Colon (tissue), 2 donors: Measurements from ENCODE around the gene TLCD3B.

Source experiments
- FAIRE-seq: peaks from 2 replicates; lab custom pipeline; 2012; peaks lifted over from hg19 to GRCh38; lab: Jason Lieb, UNC
- donor health status: control.
- donor health status: control.

TLCD3B gene

DNA sequence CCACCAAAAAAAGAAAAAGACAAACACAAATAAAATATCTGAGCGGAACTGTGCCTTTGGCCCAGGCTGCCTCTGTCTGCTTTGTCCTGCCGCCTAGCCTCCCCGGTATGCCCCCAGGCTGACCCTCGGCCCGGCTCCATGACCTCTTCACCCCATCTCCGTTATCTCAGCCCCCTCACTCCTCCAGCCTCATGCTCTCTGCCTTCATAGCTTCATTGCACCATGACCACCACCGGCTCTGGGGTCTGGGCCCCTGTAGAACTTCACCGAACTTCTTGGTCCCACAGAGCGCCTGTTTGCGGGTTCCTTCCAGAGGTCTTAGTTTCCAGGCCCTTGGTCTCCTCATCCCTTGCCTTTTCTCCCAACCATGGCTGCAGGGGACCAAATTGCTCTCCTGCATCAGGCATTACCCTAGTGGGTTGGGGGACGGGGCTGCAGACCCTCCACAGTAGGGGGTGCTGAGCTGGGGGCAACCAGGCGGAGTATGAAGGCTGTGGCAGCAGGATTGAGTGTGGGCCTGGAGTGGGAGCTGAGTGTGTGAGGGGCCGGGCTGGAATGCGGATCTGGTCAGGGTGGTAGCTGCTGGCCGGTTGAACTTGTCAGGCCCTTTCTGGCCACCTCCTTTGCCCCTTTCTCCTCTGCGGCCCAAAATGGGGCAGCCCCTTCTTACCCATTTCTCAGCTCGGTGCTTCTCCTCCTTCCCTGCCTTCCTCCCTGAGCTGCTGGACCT lies 42.6 kb downstream of the TLCD3B start:
- no peak for FAIRE-seq

DNA sequence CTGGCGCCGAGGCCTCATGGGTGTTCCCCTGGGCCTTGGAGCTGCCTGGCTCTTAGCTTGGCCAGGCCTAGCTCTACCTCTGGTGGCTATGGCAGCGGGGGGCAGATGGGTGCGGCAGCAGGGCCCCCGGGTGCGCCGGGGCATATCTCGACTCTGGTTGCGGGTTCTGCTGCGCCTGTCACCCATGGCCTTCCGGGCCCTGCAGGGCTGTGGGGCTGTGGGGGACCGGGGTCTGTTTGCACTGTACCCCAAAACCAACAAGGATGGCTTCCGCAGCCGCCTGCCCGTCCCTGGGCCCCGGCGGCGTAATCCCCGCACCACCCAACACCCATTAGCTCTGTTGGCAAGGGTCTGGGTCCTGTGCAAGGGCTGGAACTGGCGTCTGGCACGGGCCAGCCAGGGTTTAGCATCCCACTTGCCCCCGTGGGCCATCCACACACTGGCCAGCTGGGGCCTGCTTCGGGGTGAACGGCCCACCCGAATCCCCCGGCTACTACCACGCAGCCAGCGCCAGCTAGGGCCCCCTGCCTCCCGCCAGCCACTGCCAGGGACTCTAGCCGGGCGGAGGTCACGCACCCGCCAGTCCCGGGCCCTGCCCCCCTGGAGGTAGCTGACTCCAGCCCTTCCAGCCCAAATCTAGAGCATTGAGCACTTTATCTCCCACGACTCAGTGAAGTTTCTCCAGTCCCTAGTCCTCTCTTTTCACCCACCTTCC lies 43.5 kb downstream of the TLCD3B start:
- FAIRE-seq, result no peak

DNA sequence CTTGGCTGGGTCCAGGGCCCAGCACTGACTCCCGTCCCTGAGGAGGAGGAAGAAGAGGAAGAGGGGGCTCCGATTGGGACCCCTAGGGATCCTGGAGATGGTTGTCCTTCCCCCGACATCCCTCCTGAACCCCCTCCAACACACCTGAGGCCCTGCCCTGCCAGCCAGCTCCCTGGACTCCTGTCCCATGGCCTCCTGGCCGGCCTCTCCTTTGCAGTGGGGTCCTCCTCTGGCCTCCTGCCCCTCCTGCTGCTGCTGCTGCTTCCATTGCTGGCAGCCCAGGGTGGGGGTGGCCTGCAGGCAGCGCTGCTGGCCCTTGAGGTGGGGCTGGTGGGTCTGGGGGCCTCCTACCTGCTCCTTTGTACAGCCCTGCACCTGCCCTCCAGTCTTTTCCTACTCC lies 44.1 kb downstream of the TLCD3B start:
- no peak for FAIRE-seq

DNA sequence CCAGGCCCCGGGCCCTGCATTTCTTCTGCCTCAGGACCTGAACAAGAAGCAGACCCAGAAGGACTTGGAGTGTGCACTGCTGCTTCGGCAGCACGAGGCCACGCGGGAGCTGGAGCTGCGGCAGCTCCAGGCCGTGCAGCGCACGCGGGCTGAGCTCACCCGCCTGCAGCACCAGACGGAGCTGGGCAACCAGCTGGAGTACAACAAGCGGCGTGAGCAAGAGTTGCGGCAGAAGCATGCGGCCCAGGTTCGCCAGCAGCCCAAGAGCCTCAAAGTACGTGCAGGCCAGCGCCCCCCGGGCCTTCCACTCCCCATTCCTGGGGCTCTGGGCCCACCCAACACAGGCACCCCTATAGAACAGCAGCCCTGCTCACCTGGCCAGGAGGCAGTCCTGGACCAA lies 44.8 kb downstream of the TLCD3B start:
- no peak for FAIRE-seq

DNA sequence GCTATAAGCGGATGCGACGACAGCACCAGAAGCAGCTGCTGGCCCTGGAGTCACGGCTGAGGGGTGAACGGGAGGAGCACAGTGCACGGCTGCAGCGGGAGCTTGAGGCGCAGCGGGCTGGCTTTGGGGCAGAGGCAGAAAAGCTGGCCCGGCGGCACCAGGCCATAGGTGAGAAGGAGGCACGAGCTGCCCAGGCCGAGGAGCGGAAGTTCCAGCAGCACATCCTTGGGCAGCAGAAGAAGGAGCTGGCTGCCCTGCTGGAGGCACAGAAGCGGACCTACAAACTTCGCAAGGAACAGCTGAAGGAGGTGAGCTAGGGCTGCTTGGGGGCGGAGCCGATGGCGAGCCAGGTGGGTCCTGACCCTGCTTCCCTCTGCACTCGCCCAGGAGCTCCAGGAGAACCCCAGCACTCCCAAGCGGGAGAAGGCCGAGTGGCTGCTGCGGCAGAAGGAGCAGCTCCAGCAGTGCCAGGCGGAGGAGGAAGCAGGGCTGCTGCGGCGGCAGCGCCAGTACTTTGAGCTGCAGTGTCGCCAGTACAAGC lies 45.7 kb downstream of the TLCD3B start:
- no peak for FAIRE-seq

DNA sequence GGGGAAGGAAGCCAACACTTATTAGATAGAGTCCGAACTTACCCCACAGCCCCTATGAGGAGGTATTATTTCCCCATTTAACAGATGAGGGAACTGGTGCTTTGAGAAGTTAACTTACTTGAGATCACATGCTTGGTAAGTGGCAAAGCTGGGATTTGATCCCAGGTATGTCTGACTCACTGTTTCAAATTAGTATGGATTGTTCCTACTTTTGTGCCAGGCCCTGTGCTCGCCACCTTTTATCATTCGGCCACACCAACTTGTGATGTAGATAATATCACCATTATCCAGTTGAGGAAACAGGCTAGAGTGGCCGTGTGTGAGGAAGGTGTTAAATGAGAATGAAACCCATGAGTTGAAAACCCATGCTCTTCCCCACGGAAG lies 46.3 kb downstream of the TLCD3B start:
- no peak for FAIRE-seq

DNA sequence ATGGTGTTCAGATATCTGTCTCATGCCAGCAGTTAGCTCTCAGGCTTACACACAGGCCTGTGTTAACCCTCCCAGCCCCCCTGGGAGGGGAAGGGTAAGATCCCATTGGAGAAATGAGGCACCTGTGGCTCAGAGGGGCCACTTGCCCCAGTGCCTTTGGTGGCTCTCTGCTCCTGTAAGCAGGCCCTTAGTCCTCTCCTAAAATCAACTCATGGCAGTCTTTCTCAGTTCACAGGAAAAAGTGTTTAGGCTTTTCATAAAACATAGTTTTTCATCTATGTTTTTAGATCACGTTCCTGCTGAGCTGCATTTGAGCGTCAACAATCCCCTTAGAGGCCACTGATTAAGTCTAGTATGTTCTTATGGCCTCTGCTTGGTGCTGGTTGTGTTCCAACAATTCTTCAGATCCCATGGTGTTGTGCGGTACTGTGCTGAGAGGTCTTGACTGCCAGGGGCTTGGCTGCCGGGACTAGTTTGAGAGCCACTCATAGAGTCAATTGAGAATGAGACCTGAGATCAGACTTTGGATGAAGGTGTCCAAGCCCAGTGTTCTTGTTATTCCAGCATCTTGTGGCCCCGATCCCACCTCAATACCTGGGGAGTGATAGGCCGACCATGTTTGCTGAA lies 46.8 kb downstream of the TLCD3B start:
- no peak for FAIRE-seq

DNA sequence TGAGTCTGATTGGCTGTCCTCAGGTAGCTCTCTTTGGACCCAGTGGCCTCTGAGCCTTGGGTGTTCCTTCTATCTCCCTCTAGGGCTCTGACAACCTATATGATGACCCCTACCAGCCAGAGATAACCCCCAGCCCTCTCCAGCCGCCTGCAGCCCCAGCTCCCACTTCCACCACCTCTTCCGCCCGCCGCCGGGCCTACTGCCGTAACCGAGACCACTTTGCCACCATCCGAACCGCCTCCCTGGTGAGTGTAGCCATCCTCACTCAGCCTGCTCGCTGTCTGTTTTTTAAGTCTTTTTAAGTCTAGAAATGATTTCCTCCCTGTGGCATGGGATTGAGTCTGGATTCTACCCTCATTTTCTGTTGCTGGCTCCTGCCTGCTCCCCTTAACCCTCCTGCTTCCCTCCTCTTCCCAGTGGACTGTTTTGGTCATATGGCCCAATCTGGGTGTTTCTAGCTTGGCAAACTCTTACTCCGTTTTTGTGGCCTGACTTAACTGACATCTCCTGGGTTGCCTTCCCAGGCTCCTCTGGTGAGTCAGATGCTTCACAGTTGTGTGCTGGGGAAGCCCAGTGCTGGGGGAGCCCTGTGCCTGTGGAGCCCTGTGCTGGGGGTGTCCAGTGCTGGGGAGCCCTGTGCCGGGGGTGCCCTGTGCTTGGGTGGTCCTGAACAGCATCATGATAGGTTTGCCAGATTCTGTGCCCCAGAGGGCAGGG lies 47.5 kb downstream of the TLCD3B start:
- no peak for FAIRE-seq

DNA sequence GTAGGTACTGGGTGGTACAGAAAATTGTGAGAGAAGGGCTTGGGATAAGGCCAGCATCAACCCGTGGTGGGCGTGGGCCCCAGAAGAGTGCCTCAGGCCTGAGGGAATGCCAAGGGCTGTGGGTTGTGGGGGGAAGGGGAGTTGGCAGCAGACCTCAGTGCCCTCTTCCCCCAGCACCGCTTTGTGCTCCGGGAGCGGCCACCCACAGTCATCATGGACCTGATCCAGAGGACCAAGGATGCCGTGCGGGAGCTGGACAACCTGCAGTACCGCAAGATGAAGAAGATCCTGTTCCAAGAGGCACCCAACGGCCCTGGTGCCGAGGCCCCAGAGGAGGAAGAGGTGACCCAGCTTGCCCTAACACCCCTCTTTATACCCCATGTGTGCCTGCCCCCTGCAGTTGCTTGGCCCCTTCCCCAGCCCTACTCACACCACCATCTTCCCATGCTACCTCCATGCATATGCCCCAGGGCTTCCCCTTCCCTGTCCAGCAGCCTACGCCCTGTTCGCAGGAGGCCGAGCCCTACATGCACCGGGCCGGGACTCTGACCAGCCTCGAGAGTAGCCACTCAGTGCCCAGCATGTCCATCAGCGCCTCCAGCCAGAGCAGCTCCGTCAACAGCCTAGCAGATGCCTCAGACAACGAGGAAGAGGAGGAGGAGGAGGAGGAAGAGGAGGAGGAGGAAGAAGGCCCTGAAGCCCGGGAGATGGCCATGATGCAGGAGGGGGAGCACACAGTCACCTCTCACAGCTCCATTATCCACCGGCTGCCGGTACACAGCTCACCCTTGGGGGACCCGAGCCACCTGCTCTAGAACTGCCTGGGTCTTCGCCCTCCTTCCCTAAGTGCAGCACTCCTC lies 48.3 kb downstream of the TLCD3B start:
- FAIRE-seq, result no peak

DNA sequence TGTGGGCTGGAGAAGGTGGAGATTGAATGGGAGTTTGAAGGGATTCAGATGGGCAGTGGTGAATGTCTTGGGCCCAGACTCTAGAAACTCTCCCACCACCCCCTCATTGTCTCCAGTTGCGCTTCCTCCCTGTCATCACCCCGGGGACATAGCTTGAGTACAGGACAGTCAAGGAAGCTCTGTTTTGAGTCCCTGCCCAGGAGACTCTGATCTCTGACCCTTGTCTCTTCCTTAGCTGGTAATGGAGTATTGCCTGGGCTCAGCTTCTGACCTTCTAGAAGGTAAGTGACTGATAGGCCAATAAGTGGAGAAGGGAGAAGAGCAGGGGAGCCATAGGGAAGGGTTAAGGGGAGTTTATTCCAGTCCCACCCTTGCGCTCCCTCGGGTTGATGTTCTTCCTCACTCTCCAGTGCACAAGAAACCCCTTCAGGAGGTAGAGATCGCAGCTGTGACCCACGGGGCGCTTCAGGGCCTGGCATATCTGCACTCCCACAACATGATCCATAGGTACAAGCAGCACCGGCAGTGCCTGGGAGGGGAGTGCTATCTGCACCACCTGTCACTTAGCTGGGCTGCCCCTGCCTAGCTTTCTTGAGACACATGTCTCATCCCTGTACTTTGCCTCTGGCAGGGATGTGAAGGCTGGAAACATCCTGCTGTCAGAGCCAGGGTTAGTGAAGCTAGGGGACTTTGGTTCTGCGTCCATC lies 52.4 kb downstream of the TLCD3B start:
- no peak for FAIRE-seq

DNA sequence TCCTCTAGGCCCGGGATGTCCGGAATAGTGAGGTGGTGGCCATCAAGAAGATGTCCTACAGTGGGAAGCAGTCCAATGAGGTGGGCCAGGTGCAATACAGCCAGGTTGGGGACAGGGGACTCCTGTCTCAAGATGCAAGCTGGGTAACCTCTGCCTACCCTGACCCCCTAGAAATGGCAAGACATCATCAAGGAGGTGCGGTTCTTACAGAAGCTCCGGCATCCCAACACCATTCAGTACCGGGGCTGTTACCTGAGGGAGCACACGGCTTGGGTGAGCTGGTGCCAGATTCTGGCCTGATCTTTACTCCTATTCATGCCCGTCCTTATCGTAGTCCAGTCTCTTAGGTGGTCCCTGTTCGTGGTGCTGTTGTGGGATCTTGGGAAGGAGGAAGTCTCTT lies 53.0 kb downstream of the TLCD3B start:
- no peak for FAIRE-seq

DNA sequence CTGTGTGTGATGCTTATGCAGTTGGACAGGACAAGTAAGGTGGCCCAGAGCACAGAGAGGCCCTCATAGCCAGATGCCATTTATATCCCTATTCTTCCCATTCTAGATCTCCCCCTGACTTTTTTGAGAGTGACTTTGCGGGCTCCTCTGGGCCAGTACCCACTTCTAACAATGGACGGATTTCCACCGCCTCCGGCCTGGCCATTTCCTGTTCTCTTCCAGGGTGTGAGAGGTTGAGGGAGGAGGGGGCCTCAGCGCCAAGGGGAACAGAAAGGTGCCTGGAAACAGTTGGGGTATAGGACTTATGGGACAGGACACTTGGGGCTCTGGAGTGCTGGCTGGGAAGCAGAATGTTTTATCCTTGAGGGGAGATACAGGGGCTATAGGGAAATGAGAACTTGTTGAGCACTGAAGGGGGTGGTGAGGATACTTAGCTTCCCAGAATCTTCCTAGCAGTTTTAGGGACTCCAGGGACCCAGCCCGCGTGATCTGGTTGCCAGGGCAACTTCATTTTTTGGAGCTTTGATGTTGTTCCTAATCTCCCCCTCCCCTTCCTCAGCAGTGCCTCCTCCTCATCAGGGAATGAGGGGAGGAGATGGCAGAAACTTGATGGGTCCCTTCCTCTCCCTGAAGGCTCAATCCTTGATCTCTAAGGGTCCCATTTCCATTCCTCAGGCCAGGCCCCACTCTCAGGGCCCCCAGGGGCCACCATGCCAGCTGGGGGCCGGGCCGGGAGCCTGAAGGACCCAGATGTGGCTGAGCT lies 53.8 kb downstream of the TLCD3B start:
- FAIRE-seq, result no peak

DNA sequence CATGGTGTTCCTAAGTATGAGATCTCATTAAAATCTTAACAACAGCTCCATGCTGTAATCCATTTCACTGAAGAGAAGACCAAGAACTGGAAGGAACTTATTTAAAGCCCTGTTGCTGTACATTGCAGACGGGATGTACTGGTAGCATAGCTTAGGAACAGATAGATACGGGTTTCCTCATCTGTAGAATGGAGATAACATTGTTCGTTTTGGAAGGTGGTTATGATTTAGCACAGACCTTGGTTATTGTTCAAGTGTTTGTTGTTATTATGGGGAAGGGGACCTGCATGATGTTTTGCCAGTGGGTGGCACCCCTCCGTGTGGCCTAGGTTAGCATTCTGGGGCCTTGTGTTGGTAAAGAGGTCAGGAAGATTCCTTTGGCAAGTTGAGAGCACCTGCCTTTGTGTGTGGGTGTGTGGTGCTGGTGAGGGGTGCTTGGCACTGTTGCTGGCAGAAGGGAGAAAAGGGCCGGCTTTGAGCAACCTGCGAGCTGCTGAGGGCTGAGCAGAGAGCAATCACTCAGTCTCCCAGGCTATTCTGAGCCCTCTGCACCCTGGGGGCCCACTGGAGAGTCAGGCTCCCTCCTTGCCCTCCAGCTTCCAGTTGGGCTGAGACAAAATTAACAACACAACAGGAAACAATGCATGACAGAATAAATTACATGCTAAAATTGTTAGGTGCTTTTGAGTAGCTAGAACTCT lies 55.1 kb downstream of the TLCD3B start:
- no peak for FAIRE-seq

DNA sequence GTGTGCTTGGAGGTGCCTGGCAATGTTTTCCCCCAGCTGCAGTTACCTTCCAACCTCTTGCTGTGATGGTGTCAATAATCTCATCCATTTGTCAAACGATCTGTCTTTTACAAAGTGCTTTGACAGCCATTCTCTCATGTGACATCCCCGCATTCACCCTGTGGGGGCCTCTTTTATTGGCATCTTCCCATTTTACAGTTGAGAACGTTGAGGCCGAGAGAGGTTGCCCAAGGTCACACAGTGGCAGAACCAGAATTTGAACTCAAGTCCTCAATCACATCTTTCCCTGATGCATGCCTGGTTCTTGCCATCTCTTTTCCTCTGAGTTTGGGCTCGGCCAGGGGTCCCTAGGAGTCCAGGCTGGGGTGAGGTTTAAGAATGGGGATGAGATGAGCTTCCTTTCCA lies 55.9 kb downstream of the TLCD3B start:
- FAIRE-seq, result no peak
